Measurements from ENCODE around the gene ADAP1.
A peak's percentile ranks its signal among the peaks of the same experiment; 100 is the strongest.

Gene ADAP1

GRCh38 chr7:988426-988911, 34.0 kb upstream of the ADAP1 start:
- DNase-seq: no peak

GRCh38 chr7:987909-988308, 33.4 kb upstream of the ADAP1 start:
- no peak for DNase-seq

- no peak for DNase-seq
Measured at GRCh38 chr7:986766-987751, 32.6 kb upstream of the ADAP1 start.

- DNase-seq: no peak
Measured at GRCh38 chr7:985915-986741, 31.6 kb upstream of the ADAP1 start.

- no peak for DNase-seq
Measured at GRCh38 chr7:985127-985416, 30.6 kb upstream of the ADAP1 start.

GRCh38 chr7:984361-985126, 30.1 kb upstream of the ADAP1 start:
- no peak for DNase-seq

- DNase-seq: no peak
Measured at GRCh38 chr7:983616-984071, 29.2 kb upstream of the ADAP1 start.

GRCh38 chr7:983004-983615, 28.6 kb upstream of the ADAP1 start, which contains the start of gene CYP2W1:
CYP2W1 (plus strand) TSS chr7:983181; CDS start chr7:983212, 31 bp downstream.
- no peak for DNase-seq

- DNase-seq: no peak
Measured at GRCh38 chr7:982511-983003, 28.1 kb upstream of the ADAP1 start.

GRCh38 chr7:981793-982510, 27.5 kb upstream of the ADAP1 start:
- no peak for DNase-seq

- no peak for DNase-seq
Measured at GRCh38 chr7:979886-980571, 25.5 kb upstream of the ADAP1 start.

- no peak for DNase-seq
Measured at GRCh38 chr7:979151-979550, 24.7 kb upstream of the ADAP1 start.

GRCh38 chr7:978416-979091, 24.1 kb upstream of the ADAP1 start:
- no peak for DNase-seq

GRCh38 chr7:978049-978346, 23.5 kb upstream of the ADAP1 start:
- no peak for DNase-seq

GRCh38 chr7:977326-978048, 23.0 kb upstream of the ADAP1 start:
- DNase-seq: no peak

GRCh38 chr7:976901-977325, 22.4 kb upstream of the ADAP1 start:
- DNase-seq: no peak

- no peak for DNase-seq
Measured at GRCh38 chr7:975702-976473, 21.4 kb upstream of the ADAP1 start.

- peak; percentile 92 for DNase-seq
Measured at GRCh38 chr7:974820-975681, 20.6 kb upstream of the ADAP1 start, which contains the start of gene COX19. COX19 (minus strand) TSS chr7:975549; CDS start chr7:975509, 40 bp downstream.

Data from activated naive CD4-positive, alpha-beta T cell treated with Interleukin-2 at 50 U/mL for 16 hours (primary cell).